Muscle layer of colon (tissue), 2 donors: Measurements from ENCODE around the gene ORM2.
"Not testable (repeated sequence)": the region's sequence is repeated elsewhere in the genome, so short reads cannot be mapped to it uniquely, and the experiment has no call there.

ENCODE experiments used
- H3K27ac ChIP-seq: one replicate; pipeline ENCODE4 v1.7.0; 2013; ENCODE audit warnings: low read depth, mild to moderate bottlenecking, low read length, moderate library complexity
- H3K27me3 ChIP-seq, 2 donors: one replicate each; pipeline ENCODE4 v1.7.0; 2013; ENCODE audit warnings: low read length in 2 of 2, mild to moderate bottlenecking in 2 of 2; ENCODE audit not compliant: insufficient read depth in 2 of 2, control insufficient read depth in 1 of 2
- H3K36me3 ChIP-seq: one replicate; pipeline ENCODE4 v1.7.0; 2013; ENCODE audit warnings: mild to moderate bottlenecking, low read length; ENCODE audit not compliant: insufficient read depth
- H3K4me1 ChIP-seq: one replicate; pipeline ENCODE4 v1.7.0; 2013; ENCODE audit warnings: mild to moderate bottlenecking, low read length; ENCODE audit not compliant: insufficient read depth
- H3K4me3 ChIP-seq, 2 donors: one replicate each; pipeline ENCODE4 v1.7.0; 2013; ENCODE audit warnings: low read length in 2 of 2, low read depth in 1 of 2, mild to moderate bottlenecking in 1 of 2, moderate library complexity in 1 of 2
- H3K9ac ChIP-seq: one replicate; pipeline ENCODE4 v1.7.0; 2013; ENCODE audit warnings: low read length
- H3K9me3 ChIP-seq: one replicate; pipeline ENCODE4 v1.7.0; 2013; ENCODE audit warnings: mild to moderate bottlenecking, low read length
- donor health status: abdominal sarcoma.
- donor health status: Adenocarcinoma of cecum.

The ORM2 gene

GRCh38 chr9:114317665-114318357 lies 11.9 kb upstream of the ORM2 start:
- H3K4me3 ChIP-seq = no peak overlapping the region
- no peaks in the 10 kb centered on the region for H3K4me1 ChIP-seq
- no peak overlapping the region for H3K27ac ChIP-seq
- no peaks in the 10 kb centered on the region for H3K27me3 ChIP-seq
- no peaks in the 10 kb centered on the region for H3K9me3 ChIP-seq
- no peaks in the 10 kb centered on the region for H3K36me3 ChIP-seq
- no peak overlapping the region for H3K9ac ChIP-seq

DNA sequence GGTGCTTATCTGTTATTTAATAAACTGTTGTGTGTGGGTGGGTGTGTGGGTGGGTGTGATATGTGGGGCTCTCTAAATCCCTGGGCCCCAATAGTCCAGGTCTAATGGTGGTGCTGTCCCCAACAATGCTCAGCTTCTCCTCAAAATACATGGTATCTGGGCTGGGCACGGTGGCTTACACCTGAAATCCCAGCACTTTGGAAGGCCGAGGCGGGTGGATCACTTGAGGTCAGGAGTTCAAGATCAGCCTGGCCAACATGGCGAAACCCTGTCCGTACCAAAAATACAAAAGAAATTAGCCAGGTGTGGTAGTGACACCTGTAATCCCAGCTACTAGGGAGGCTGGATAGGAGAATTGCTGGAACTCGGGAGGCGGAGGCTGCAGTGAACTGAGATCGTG lies 11.3 kb upstream of the ORM2 start:
- no peaks in the 10 kb centered on the region for H3K4me1 ChIP-seq
- no peaks in the 10 kb centered on the region for H3K36me3 ChIP-seq
- no peaks in the 10 kb centered on the region for H3K27me3 ChIP-seq
- H3K9me3 ChIP-seq = no peaks in the 10 kb centered on the region
- H3K9ac ChIP-seq = no peak overlapping the region
- no peak overlapping the region for H3K27ac ChIP-seq
- H3K4me3 ChIP-seq = no peak overlapping the region

DNA sequence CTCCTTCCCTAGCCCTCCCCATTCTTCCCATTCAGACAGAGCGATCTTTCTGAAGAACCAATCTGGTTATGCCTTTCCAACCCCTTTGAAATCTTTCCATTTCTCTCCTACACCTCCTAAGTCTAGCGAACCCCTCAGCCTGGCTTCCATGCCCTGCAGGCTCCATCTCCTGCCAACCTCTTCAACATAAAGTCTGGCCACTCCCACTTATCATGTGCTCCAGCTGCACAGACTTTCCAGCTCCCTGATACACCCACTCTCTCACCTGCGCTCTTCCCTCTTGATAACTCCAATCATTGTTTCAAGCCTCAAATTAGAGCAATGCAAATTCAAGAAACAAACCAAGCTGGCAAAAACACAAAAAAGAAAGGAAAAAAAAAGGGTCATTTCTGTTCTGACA lies 10.5 kb upstream of the ORM2 start:
- H3K27me3 ChIP-seq = no peaks in the 10 kb centered on the region
- H3K4me1 ChIP-seq = no peaks in the 10 kb centered on the region
- H3K27ac ChIP-seq = no peak overlapping the region
- no peak overlapping the region for H3K9ac ChIP-seq
- no peaks in the 10 kb centered on the region for H3K9me3 ChIP-seq
- H3K4me3 ChIP-seq = no peak overlapping the region
- no peaks in the 10 kb centered on the region for H3K36me3 ChIP-seq

DNA sequence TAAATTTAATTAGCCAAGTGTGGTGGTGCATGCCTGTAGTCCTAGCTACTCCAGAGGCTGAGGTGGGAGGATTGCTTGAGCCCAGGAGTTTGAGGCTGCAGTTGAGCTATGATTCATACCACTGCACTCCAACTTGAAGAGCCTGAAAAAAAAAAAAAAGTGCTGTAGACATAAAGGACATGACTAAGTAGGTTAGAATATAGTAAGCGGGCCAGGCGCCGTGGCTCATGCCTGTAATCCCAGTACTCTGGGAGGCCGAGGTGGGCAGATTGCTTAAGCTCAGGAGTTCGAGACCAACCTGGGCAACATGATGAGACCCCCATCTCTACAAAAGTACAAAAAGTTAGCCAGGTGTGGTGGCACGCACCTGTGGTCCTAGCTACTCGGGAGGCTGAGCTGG lies 9.0 kb upstream of the ORM2 start:
- not testable (repeated sequence) for H3K9ac ChIP-seq, H3K36me3 ChIP-seq, H3K4me1 ChIP-seq, H3K9me3 ChIP-seq, H3K27ac ChIP-seq, H3K27me3 ChIP-seq, H3K4me3 ChIP-seq

DNA sequence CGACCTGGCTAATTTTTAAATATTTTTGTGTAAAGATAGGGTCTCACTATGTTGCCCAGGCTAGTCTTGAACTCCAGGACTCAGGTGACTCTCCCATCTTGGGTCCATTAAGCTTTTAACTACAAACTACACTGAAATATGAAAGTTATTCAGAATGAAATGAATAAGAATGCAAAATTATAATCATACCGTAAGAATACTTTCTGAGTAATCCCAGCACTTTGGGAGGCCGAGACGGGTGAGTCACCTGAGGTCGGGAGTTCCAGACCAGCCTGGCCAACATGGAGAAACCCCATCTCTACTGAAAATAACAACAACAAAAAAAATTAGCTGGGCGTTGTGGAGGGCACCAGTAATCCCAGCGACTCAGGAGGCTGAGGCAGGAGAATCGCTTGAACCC lies 7.9 kb upstream of the ORM2 start:
- Histone ChIP-seq H3K27me3 (no peaks in the 10 kb centered on the region), H3K9ac (no peak overlapping the region), H3K4me1 (no peaks in the 10 kb centered on the region), H3K4me3 (no peak overlapping the region), H3K9me3 (no peaks in the 10 kb centered on the region), H3K36me3 (no peaks in the 10 kb centered on the region), H3K27ac (no peak overlapping the region)

DNA sequence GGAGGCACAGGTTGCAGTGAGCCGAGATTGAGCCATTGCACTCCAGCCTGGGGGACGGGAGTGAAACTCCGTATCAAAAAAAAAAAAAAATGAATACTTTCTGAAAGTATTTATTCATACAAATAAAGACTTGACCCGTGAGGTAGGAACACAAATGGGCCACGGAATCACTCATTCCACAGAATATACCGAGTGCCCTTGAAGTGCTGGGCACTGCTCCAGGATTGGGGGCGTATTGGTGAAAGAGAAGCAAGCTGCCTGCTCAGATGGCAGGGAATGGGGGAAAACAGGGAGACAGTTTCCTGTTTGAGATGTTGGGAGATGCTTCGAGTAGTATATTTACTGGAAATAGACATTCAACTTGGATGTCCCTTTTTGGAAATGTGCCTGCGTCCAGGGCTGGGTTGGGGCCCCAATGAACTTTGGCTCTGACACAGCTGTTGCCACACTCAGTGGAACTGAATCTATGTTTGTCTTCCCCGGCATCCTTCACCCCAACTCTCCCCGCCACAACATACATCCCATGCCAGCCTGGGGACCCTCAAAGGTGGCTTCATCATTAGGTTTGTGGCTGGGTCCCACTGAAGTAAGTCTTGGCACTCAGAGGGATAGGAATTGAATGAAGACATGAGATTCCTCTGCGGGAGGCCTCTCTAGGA lies 7.4 kb upstream of the ORM2 start:
- H3K9ac ChIP-seq, H3K27ac ChIP-seq, H3K9me3 ChIP-seq, H3K36me3 ChIP-seq, H3K27me3 ChIP-seq, H3K4me3 ChIP-seq, H3K4me1 ChIP-seq: not testable (repeated sequence)

DNA sequence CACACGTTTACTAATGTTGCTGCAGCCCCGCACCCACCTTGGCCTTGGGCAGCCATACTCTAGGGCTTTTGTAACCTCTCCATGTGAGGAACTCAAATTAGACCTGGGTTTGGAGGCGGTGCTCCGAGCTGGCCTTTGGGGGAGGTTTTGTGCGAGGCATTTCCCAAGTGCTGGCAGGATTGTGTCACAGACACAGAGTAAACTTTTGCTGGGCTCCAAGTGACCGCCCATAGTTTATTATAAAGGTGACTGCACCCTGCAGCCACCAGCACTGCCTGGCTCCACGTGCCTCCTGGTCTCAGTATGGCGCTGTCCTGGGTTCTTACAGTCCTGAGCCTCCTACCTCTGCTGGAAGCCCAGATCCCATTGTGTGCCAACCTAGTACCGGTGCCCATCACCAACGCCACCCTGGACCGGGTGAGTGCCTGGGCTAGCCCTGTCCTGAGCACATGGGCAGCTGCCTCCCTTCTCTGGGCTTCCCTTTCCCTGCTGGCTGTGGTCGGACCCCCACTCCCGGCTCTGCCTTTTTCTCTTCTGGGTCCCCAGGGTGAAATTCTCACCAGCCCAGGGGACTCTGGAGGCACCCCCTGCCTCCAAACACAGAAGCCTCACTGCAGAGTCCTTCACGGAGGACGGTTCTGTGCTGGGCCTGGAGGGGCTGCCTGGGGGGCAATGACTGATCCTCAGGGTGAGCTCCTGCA lies 6.7 kb upstream of the ORM2 start, which contains the start of gene ORM1:
Gene ORM1, plus strand, starts transcription at position 268 of the 701 bp plus-strand sequence. Its CDS starts 36 bp downstream, at position 304.
- H3K4me1 ChIP-seq, H3K27me3 ChIP-seq, H3K9me3 ChIP-seq, H3K9ac ChIP-seq, H3K36me3 ChIP-seq, H3K4me3 ChIP-seq, H3K27ac ChIP-seq: not testable (repeated sequence)

DNA sequence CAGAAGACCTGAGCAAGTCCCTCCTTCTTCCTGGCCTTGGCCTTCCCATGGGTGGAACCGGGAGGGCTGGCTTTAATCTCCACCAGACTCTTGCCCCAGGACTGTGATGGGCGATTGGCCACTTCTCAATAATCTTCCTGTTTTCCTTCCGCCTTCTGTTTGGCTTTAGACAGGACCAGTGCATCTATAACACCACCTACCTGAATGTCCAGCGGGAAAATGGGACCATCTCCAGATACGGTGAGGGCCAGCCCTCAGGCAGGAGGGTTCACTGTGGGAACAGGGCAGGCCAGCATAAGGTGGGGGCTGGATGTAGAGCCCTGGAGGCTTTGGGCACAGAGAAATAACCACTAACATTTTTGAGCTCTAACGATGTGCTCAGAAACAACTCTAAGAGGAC lies 5.8 kb upstream of the ORM2 start:
- not testable (repeated sequence) for H3K4me3 ChIP-seq, H3K9ac ChIP-seq

GRCh38 chr9:114324492-114324891 lies 5.2 kb upstream of the ORM2 start:
- H3K27me3 ChIP-seq = no peaks in the 10 kb centered on the region
- no peak overlapping the region for H3K27ac ChIP-seq
- no peak overlapping the region for H3K9ac ChIP-seq
- no peaks in the 10 kb centered on the region for H3K9me3 ChIP-seq
- no peaks in the 10 kb centered on the region for H3K36me3 ChIP-seq
- no peak overlapping the region for H3K4me3 ChIP-seq
- no peaks in the 10 kb centered on the region for H3K4me1 ChIP-seq

More for the DNA sequence above, 5.8 kb upstream of the ORM2 start:
- H3K4me1 ChIP-seq, H3K9me3 ChIP-seq, H3K27me3 ChIP-seq, H3K27ac ChIP-seq, H3K36me3 ChIP-seq: not testable (repeated sequence)

- H3K4me1 ChIP-seq, H3K9me3 ChIP-seq, H3K27ac ChIP-seq, H3K27me3 ChIP-seq, H3K4me3 ChIP-seq, H3K36me3 ChIP-seq, H3K9ac ChIP-seq: not testable (repeated sequence)
Observed at GRCh38 chr9:114324965-114325364, 4.7 kb upstream of the ORM2 start.

DNA sequence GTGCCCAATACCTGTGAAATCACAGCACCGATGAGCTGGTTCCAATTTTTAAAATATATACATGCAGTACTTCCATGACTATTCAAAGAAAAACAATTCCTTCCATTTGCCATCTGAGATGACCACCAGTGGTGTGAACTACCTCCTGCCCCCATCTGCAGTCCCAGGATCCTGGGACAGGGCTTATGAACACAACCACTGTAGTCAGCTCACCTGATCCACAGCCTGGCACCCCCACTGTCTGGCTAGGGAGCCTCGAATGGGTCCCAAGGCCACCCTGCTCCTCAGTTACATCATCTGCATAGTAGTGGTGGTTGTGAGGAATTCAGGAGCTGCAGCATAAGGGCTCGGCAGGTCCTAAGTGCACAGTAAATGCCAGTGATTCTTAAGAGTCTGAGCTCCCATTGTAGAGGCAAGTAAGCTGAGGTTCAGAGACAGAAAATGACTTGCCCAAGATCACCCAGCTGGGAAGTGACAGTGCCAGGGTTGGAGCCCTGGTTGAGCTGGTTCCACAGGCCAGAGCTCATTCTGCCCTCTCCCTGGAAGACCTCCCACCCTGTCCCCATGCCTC lies 3.9 kb upstream of the ORM2 start:
- not testable (repeated sequence) for H3K4me3 ChIP-seq, H3K4me1 ChIP-seq, H3K27ac ChIP-seq

More for the DNA sequence above, 3.9 kb upstream of the ORM2 start:
- H3K36me3 ChIP-seq, H3K27me3 ChIP-seq, H3K9ac ChIP-seq, H3K9me3 ChIP-seq: not testable (repeated sequence)
